GM23338 (cell line): ENCODE measurements around the gene DDX39A. TPM values are rescaled to one million over a fixed set of nuclear protein-coding genes. Genes with fewer than 3 reads are reported as not detected.

Experiments
- ATAC-seq: fragments of 200-7000 bp; cut with Tn5 transposase; 3 replicates; pipeline ENCODE4 v1.9.1; 2020
- DNase-seq: peaks from one replicate; pipeline ENCODE4 v3.0.0-alpha.2; 2015; ENCODE audit warnings: low spot score
- H2AFZ ChIP-seq: fragments of 200-600 bp; sonication (generic); 2 replicates; pipeline ENCODE4 v1.8.0; 2016; ENCODE audit warnings: antibody characterized with exemption, mild to moderate bottlenecking, moderate library complexity
- H3F3A ChIP-seq: fragments of 200-600 bp; sonication (generic); replicated peaks from 2 replicates; pipeline ENCODE4 v1.8.0; 2017; ENCODE audit warnings: antibody characterized with exemption, mixed run types, low read depth
- H3K27ac ChIP-seq: fragments of 200-600 bp; sonication (generic); 2 replicates; pipeline ENCODE4 v1.6.1; 2016; ENCODE audit warnings: low read depth
- H3K27me3 ChIP-seq: fragments of 200-600 bp; sonication (generic); 2 replicates; pipeline ENCODE4 v1.8.0; 2016; ENCODE audit warnings: mild to moderate bottlenecking, mixed run types, moderate library complexity; ENCODE audit not compliant: insufficient read depth
- H3K36me3 ChIP-seq: fragments of 200-600 bp; sonication (generic); 2 replicates; pipeline ENCODE4 v1.8.0; 2016; ENCODE audit warnings: mild to moderate bottlenecking; ENCODE audit not compliant: insufficient read depth
- H3K4me1 ChIP-seq: fragments of 200-600 bp; sonication (generic); 2 replicates; pipeline ENCODE4 v1.8.0; 2016; ENCODE audit warnings: mild to moderate bottlenecking, moderate library complexity; ENCODE audit not compliant: insufficient read depth
- H3K4me2 ChIP-seq: fragments of 200-600 bp; sonication (generic); 2 replicates; pipeline ENCODE4 v1.7.1; 2017; ENCODE audit warnings: mixed run types
- H3K4me3 ChIP-seq: fragments of 200-600 bp; sonication (generic); 2 replicates; pipeline ENCODE4 v1.6.1; 2016; ENCODE audit warnings: mixed run types
- H3K79me2 ChIP-seq: fragments of 200-600 bp; sonication (generic); replicated peaks from 2 replicates; pipeline ENCODE4 v1.8.0; 2017; ENCODE audit warnings: mild to moderate bottlenecking; ENCODE audit not compliant: insufficient read depth
- H3K9me2 ChIP-seq: fragments of 200-600 bp; sonication (generic); 2 replicates; pipeline ENCODE4 v1.8.0; 2017; ENCODE audit not compliant: insufficient read depth
- H4K20me1 ChIP-seq: fragments of 200-600 bp; sonication (generic); replicated peaks from 2 replicates; pipeline ENCODE4 v1.8.0; 2017; ENCODE audit warnings: mild to moderate bottlenecking; ENCODE audit not compliant: insufficient read depth
- H3K27ac Mint-ChIP-seq: 2 replicates; pipeline ENCODE4 v1.8.0; 2020; ENCODE audit warnings: inconsistent platforms, mild to moderate bottlenecking, moderate library complexity, mixed read lengths
- H3K27me3 Mint-ChIP-seq: 3 replicates; pipeline ENCODE4 v1.8.0; 2022; ENCODE audit warnings: low read depth, mild to moderate bottlenecking, moderate library complexity, mixed read lengths, inconsistent platforms; ENCODE audit not compliant: insufficient read depth, poor library complexity
- H3K36me3 Mint-ChIP-seq: 3 replicates; pipeline ENCODE4 v1.8.0; 2021; ENCODE audit warnings: low read depth, mild to moderate bottlenecking, inconsistent platforms, moderate library complexity, mixed read lengths
- H3K4me1 Mint-ChIP-seq: 3 replicates; pipeline ENCODE4 v1.8.0; 2020; ENCODE audit warnings: mild to moderate bottlenecking, inconsistent platforms, mixed read lengths
- H3K4me3 Mint-ChIP-seq: 3 replicates; pipeline ENCODE4 v1.8.0; 2021; ENCODE audit warnings: moderate library complexity, mild to moderate bottlenecking, inconsistent platforms, mixed read lengths
- H3K9me3 Mint-ChIP-seq: 3 replicates; pipeline ENCODE4 v1.8.0; 2020; ENCODE audit warnings: moderate library complexity, mild to moderate bottlenecking, inconsistent platforms, mixed read lengths
- EZH2 ChIP-seq: fragments of 200-600 bp; sonication (generic); IDR thresholded peaks from one replicate; pipeline ENCODE4 v1.8.0; 2017; ENCODE audit warnings: antibody characterized with exemption, mild to moderate bottlenecking, low read depth; ENCODE audit not compliant: unreplicated experiment
- EZH2phosphoT487 ChIP-seq: fragments of 200-600 bp; sonication (generic); IDR thresholded peaks from one replicate; pipeline ENCODE4 v1.8.1; 2018; ENCODE audit warnings: antibody characterized with exemption; ENCODE audit not compliant: unreplicated experiment
- NANOG ChIP-seq: IDR thresholded peaks from 2 replicates; pipeline ENCODE4 v1.6.1; 2016; ENCODE audit warnings: antibody characterized with exemption, borderline replicate concordance
- POLR2AphosphoS5 ChIP-seq: IDR thresholded peaks from 2 replicates; pipeline ENCODE4 v1.6.1; 2016; ENCODE audit warnings: antibody characterized with exemption, low read depth
- REST ChIP-seq: IDR thresholded peaks from one replicate; pipeline ENCODE4 v1.6.1; 2018; ENCODE audit warnings: antibody characterized with exemption; ENCODE audit not compliant: unreplicated experiment
- STAT1 ChIP-seq: IDR thresholded peaks from one replicate; pipeline ENCODE4 v1.6.1; 2016; ENCODE audit warnings: antibody characterized with exemption; ENCODE audit not compliant: unreplicated experiment
- ZNF114 ChIP-seq: fragments of 250-450 bp; sonication (Bioruptor Pico); IDR thresholded peaks from 2 replicates; pipeline ENCODE4 v1.5.0; 2020; ENCODE audit warnings: mild to moderate bottlenecking, moderate library complexity
- ZNF331 ChIP-seq: fragments of 250-450 bp; sonication (Bioruptor Pico); IDR thresholded peaks from 2 replicates; pipeline ENCODE4 v1.5.0; 2020; ENCODE audit warnings: low read depth, mild to moderate bottlenecking, moderate library complexity
- ZNF462 ChIP-seq: fragments of 250-450 bp; sonication (Bioruptor Pico); IDR thresholded peaks from 2 replicates; pipeline ENCODE4 v1.5.0; 2020; ENCODE audit warnings: mild to moderate bottlenecking, moderate library complexity
- polyA plus RNA-seq: library from polyadenylated mRNA; unstranded; fragments of >200 nt; fragmentation: Nextera tagmentation; extraction: Ambion mirVana; gene quantifications from 2 replicates; pipeline ENCODE4 v1.2.1, GENCODE V29; 2016
- total RNA-seq: library from RNA; depleted of rRNA; stranded (reverse); fragments of >200 nt; shearing (Covaris generic); gene quantifications from 2 replicates; pipeline ENCODE4 v1.2.3, GENCODE V29; 2014
- TF ChIP-seq, protein P1 (sequence below), 2 experiments: fragments of 200-600 bp in 1 of 2; sonication (generic) in 1 of 2; conservative IDR thresholded peaks; 2 replicates each; pipeline versions ENCODE4 v1.5.1 to v1.6.1; 2016 to 2017; ENCODE audit warnings: antibody characterized with exemption in 2 of 2, low read depth in 2 of 2, mild to moderate bottlenecking in 2 of 2, moderate library complexity in 1 of 2

DDX39A gene
- total and polyA plus RNA-seq, 2 experiments from 2014 or later: 195 to 196 TPM

- Histone ChIP-seq H3K27me3 (no peaks in the 10 kb centered on the region), H2AFZ (no peak overlapping the region), H3K4me3 (no peak overlapping the region), H3K4me1 (no peaks in the 10 kb centered on the region), H3K36me3 (peaks cover 27% of the 10 kb centered on the region), H4K20me1 (no peaks in the 10 kb centered on the region), H3K9me2 (no peaks in the 10 kb centered on the region), H3F3A (peaks cover 14% of the 10 kb centered on the region), H3K4me2 (no peak overlapping the region), H3K79me2 (no peaks in the 10 kb centered on the region), H3K27ac (no peak overlapping the region)
- Mint-ChIP-seq H3K36me3 (peaks cover 60% of the 10 kb centered on the region), H3K27ac (no peak overlapping the region), H3K4me1 (no peaks in the 10 kb centered on the region), H3K27me3 (peaks cover 12% of the 10 kb centered on the region), H3K9me3 (no peaks in the 10 kb centered on the region; the same call in 1 of the 3 replicates), H3K4me3 (no peak overlapping the region)
- DNase-seq (no peak), ATAC-seq (no peak)
- TF ChIP-seq POLR2AphosphoS5: no peak
These were observed 30.2 kb upstream of the DDX39A start for GRCh38 chr19:14449321-14449720.

DNA sequence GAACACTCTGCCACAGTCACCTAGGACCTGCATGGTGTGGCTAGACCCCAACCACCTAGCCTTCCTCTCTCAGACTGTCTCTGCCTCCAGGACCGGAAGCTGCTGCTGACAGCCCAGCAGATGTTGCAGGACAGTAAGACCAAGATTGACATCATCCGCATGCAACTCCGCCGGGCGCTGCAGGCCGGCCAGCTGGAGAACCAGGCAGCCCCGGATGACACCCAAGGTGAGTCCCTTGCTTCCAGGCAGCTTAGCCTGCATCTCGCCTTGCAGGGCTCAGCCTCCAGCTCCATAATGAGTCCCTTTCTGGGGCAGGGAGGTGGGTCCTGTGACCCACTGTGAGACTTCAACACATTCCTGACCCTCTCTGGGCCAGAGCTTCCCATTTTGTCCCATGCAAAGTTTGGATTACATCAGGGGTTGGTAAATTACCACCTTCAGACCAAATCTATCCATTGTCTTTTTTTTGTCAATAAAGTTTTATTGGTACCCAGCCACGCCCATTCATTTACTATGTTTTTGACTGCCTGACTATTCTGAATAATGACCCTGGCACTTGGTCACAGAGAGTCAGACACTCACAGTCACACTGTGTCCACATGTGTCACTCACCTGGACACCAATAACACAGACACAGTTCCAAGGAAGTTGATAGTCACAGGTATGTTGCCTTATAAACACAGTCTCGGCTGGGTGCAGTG lies 27.3 kb upstream of the DDX39A start:
- Histone ChIP-seq H3K9me2 (no peaks in the 10 kb centered on the region), H3K4me3 (no peak overlapping the region), H3F3A (peaks cover 24% of the 10 kb centered on the region), H3K27me3 (no peaks in the 10 kb centered on the region), H3K4me2 (no peak overlapping the region), H3K4me1 (no peaks in the 10 kb centered on the region), H4K20me1 (no peaks in the 10 kb centered on the region; the same call in 1 of the 2 replicates), H3K79me2 (no peaks in the 10 kb centered on the region), H3K36me3 (peaks cover 22% of the 10 kb centered on the region), H3K27ac (no peak overlapping the region), H2AFZ (no peak overlapping the region)
- H3K9me3 Mint-ChIP-seq: no peaks in the 10 kb centered on the region; the same call in 1 of the 3 replicates
- DNase-seq (no peak), ATAC-seq (no peak)
- no peak overlapping the region for H3K27ac Mint-ChIP-seq
- no peaks in the 10 kb centered on the region for H3K4me1 Mint-ChIP-seq
- H3K27me3 Mint-ChIP-seq: peaks cover 15% of the 10 kb centered on the region
- H3K4me3 Mint-ChIP-seq: no peak overlapping the region
- H3K36me3 Mint-ChIP-seq: peaks cover 75% of the 10 kb centered on the region
- TF ChIP-seq, protein P1, sequence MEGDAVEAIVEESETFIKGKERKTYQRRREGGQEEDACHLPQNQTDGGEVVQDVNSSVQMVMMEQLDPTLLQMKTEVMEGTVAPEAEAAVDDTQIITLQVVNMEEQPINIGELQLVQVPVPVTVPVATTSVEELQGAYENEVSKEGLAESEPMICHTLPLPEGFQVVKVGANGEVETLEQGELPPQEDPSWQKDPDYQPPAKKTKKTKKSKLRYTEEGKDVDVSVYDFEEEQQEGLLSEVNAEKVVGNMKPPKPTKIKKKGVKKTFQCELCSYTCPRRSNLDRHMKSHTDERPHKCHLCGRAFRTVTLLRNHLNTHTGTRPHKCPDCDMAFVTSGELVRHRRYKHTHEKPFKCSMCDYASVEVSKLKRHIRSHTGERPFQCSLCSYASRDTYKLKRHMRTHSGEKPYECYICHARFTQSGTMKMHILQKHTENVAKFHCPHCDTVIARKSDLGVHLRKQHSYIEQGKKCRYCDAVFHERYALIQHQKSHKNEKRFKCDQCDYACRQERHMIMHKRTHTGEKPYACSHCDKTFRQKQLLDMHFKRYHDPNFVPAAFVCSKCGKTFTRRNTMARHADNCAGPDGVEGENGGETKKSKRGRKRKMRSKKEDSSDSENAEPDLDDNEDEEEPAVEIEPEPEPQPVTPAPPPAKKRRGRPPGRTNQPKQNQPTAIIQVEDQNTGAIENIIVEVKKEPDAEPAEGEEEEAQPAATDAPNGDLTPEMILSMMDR (conservative IDR thresholded peaks at IDR 0.05; ENCODE audit: low read depth in 2 of 2): no peak
- no peak for TF ChIP-seq ZNF331 (CRISPR knock-in tag)
- no peak for TF ChIP-seq NANOG
- no peak for TF ChIP-seq ZNF114 (CRISPR knock-in tag)
- TF ChIP-seq EZH2: no peak
- TF ChIP-seq REST: no peak
- no peak for TF ChIP-seq EZH2phosphoT487
- no peak for TF ChIP-seq STAT1
- no peak for TF ChIP-seq ZNF462 (CRISPR knock-in tag)
